GM21526 (cell line): ENCODE data around the gene TSR3.

Experiments
- ATAC-seq: cut with Tn5 transposase; IDR thresholded peaks from one replicate; pipeline ENCODE4 v1.9.1; 2021; ENCODE audit warnings: moderate library complexity; ENCODE audit not compliant: unreplicated experiment, low FRiP score

Gene TSR3

DNA sequence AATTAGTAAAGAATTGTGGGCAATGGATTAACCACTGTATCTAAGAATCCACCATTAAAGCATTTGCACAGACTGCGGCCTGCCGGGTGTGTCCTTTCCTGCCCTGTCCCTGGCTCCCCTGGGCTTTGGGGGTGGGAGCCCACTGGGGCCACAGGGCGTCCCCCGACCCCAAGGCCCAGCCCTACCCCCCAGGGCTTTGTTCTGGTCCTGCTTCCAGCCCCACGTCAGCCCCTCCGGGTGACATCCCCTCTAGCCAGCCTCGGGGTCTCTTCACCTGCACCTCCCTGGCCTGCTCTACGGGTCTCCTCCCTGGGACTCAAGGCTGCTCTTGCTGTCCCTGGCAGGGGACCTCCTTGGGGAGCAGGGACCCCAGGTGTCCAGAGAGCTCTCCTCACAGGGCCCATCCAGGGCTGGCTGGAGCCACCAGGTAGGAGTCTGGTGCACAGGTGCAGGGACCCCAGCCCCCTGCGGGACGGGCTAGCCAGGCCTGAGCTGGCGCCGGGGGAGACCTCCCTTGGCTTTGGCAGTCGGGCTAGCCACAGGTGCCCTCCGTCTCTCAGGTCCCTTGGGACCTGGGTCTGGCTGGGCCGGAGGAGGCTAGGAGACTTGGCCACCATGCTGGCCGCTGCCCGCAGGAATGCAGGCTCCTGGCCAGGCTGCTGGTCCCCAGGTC, 24.6 kb downstream of the TSR3 start:
- no peak for ATAC-seq

GRCh38 chr16:1326391-1326790, 25.3 kb downstream of the TSR3 start:
- ATAC-seq: no peak

DNA sequence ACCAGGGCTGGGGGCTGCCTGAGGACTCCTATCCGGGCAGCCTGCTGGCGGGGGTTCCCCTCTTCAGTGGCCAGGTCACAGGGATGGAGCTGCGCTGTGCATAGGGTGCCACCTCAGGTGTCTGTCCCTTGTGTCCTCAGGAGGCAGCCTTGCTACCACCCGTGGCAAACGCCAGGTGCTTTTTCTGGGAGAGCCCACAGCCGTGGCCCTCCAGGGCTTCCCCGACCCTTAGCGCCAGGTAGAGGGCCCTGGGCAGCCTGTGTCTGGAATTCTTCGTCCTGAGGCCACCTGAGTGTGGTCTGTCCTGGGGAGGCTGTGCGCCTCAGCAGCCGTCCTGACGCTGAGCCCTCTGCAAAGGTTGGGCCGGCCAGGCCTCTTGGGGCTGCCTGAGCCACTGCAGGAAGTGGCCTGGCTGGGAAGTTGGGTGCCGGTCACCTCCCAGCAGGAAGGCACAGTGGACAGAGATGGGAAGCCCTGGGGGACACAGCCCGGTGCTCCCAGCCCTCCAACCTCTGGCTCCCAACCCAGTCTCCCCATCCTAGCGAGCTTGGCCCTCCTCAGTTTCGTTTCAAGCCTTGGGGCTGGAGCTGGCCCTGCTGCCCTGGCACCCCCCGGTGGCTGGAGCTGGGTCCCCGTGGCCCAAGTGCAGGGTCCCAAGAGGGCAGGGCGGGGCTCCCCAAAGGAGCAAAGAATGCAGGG, 25.9 kb downstream of the TSR3 start:
- no peak for ATAC-seq

DNA sequence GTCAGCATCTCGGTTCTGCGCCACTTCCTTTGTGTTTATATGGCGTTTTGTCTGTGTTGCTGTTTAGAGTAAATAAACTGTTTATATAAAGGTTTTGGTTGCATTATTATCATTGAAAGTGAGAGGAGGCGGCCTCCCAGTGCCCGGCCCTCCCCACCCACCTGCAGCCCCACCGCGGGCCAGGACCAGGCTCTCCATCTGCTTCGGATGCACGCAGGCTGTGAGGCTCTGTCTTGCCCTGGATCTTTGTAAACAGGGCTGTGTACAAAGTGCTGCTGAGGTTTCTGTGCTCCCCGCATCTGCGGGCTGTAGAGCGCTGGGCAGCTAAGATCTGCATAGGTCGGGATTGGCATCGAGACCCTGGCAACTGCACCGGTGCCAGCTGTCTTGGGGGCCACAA, 26.4 kb downstream of the TSR3 start:
- no peak for ATAC-seq

DNA sequence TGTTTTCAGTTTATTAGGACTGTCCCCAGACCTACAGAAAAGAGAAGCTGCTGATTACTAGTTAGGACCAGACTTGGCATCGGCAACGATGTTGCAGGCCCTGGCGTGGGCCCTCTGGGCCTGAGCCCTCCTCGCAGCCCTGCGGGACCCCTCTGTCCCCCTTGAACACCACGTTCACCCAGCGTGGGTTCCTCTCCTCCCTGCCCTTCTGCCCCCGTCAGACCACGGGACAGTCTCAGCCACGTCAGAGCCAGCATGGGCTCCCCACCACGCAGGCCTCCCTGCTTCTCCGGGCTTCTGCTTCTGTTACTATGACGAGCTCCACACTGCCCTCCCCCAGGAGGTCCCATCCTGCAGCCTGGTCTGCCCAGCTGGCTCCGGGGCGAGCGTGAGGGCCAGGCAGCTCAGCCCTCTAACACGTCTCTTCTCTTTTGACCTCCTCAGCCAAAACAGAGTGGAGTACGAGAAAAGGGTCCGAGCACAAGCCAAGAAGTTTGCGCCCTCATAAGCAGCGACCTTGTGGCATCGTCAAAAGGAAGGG, 27.3 kb downstream of the TSR3 start:
- ATAC-seq: no peak

- no peak for ATAC-seq
These were observed 28.1 kb downstream of the TSR3 start for GRCh38 chr16:1323296-1324239.

DNA sequence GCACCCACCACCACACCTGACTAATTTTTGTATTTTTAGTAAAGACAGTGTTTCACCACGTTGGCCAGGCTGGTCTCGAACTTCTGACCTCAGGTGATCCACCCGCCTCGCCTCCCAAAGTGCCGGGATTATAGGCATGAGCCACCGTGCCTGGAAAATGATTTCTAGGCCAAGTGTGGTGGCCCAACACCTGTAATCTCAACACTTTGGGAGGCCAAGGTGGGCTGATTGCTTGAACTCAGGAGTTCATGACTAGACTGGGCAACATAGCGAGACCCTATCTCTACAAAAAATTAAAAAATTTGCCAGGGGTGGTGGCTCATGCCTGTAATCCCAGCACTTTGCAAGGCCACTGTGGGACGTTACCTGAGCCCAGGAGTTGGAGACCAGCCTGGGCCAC, 29.3 kb downstream of the TSR3 start:
- no peak for ATAC-seq

GRCh38 chr16:1320658-1321240, 30.9 kb downstream of the TSR3 start:
- ATAC-seq: no peak

DNA sequence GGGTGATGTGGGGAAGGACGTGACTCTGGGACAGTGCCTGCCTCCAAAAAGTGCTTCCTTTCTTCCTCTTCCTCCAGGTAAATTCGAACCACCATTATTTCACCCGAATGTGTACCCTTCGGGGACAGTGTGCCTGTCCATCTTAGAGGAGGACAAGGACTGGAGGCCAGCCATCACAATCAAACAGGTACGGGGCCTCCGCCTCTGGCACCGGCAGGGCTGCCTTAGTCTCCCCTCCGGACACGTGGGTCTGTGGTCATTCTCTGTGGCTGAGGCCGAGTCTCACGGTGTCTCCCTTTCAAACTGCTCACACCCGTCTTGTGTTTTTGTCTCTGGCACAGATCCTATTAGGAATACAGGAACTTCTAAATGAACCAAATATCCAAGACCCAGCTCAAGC, 31.6 kb downstream of the TSR3 start:
- ATAC-seq: no peak

GRCh38 chr16:1319041-1319440, 32.6 kb downstream of the TSR3 start:
- ATAC-seq: no peak

- no peak for ATAC-seq
These were observed 33.5 kb downstream of the TSR3 start for GRCh38 chr16:1318268-1318545.

- ATAC-seq: no peak
These were observed 34.0 kb downstream of the TSR3 start for GRCh38 chr16:1317479-1318267.

DNA sequence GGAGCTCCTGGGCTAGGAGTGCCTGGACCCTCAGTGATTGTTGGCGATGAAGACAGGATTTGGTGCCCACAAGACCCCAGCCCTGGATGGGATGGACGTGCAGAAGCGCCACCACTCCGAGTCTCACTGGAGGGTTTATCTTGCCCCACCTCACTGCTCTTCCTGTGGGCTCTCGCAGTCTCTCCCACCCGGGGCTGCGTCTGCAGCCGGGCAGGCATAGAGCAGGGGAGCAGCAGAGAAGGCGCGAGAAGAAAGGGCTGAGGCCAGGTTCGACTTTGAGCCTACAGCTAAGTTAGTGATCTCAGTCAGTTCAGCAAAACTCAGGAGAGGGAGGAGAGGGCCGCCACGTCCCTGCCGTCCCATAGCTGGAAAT, 35.7 kb downstream of the TSR3 start:
- ATAC-seq: no peak

- ATAC-seq: no peak
These were observed 36.3 kb downstream of the TSR3 start for GRCh38 chr16:1315081-1316032.

DNA sequence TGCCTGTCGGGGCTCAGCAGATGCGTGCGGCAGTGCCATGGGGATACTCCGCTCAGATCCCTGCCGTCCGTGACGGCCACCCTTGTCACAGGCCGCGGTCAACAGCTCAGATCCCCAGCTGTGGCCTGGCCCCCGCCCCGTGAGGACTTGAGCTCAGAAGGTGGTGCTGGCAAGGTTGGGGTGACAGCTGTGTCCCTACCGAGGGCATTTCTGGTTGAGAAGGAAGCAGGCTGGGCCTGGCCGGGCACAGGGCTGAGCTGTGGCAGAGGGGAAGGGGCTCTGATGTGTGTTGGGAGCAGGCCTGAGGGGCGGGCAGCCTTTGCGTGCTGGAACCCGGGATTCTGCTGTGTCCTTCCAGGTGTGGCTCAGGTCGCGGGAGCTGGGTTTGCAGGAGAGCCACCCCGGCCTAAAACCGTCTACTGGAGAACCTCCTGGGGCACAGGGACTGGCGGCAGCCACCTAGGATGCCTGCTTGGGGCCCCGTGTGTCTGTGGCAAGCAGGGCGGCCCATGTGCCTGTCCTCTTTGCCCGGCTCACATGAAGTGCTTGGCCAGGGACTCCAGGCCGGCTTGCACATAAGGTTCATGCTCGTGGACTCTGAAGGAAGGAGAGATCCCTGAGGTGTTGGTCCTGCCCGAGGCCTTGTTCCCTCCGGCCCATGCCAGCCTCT, 37.1 kb downstream of the TSR3 start:
- no peak for ATAC-seq

DNA sequence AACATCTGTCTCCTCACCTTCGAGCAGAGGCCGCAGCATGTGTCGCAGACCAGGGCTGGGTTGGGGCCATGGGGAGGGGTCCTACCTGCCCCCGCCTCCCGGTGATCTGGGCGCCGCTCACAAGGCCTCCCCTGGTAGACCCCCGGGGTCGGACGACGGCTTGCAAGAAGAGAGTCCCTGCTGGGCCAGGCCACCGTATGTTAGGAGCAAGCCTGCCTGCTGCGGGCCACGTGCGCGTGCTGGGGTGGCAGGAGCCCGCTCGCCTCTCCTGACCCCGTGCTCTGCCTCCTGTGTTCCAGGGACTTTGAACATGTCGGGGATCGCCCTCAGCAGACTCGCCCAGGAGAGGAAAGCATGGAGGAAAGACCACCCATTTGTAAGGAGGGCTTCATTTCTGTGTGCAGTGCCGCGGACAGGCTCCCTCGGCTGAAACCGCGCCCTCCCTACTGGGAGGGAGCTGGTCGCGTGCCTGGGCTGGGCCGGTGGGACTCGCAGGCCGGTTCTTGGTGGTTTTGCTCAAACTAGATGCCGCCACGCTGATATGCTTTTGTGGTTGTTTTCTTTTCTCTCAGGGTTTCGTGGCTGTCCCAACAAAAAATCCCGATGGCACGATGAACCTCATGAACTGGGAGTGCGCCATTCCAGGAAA, 37.8 kb downstream of the TSR3 start:
- ATAC-seq: no peak

DNA sequence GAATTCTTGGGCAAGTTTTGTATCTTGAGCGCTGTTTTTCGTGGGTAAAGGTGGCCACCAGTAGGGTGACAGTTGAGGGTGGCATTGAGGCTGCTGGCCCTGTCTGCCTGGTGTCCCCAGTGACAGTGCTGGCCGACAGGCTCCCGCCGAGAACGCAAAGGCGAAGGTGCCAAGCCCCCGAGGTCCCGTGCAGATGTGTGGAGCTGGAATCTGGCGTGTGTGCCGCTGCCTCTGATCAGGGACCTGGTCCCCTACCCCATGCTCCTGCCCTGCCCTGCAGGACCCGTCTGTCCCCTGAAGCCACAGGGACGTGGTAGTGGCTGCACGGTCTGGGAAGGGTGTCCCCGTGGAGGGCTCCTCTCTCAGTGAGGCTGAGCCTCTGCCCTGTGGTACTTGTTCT, 38.8 kb downstream of the TSR3 start:
- no peak for ATAC-seq

DNA sequence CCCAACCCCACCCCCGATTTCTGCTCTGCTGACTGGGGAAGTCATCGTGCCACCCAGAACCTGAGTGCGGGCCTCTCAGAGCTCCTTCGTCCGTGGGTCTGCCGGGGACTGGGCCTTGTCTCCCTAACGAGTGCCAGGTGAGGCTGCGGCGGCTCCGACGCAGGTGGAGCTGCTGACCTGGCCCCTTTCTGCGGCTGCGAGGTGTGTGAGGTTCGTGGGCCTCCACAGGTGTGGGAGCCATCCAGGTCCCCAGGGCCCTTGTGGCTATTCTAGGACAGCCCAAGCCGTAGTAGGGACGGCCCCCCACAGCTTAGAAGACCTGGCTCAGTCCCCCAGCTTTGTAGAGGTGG, 39.2 kb downstream of the TSR3 start:
- no peak for ATAC-seq
